Upper lobe of left lung (tissue), 6 donors: ENCODE measurements around the gene CCNQ. TPM values are rescaled to one million over a fixed set of nuclear protein-coding genes. Genes with fewer than 3 reads are reported as not detected.

Experiments used
- ATAC-seq, 2 donors: fragments of 200-7000 bp; cut with Tn5 transposase; one replicate each; pipeline ENCODE4 v1.9.1; 2022; ENCODE audit warnings: mild to moderate bottlenecking in 2 of 2, moderate library complexity in 2 of 2; ENCODE audit not compliant: low FRiP score in 2 of 2
- DNase-seq, 2 donors: peaks; one replicate each; pipeline ENCODE4 v3.0.0-alpha.2; 2019 to 2020
- H3K27ac ChIP-seq, 4 donors: fragments of 200-600 bp; sonication (generic); one replicate each; pipeline ENCODE4 v1.5.1; 2016 to 2019
- H3K27me3 ChIP-seq, 4 donors: fragments of 200-600 bp; sonication (generic); one replicate each; pipeline ENCODE4 v1.5.1; 2017 to 2019
- H3K36me3 ChIP-seq, 4 donors: fragments of 200-600 bp; sonication (generic); one replicate each; pipeline ENCODE4 v1.5.1; 2016 to 2019
- H3K4me1 ChIP-seq, 4 donors: fragments of 200-600 bp; sonication (generic); one replicate each; pipeline ENCODE4 v1.5.1; 2018 to 2019
- H3K4me3 ChIP-seq, 4 donors: fragments of 200-600 bp; sonication (generic); one replicate each; pipeline ENCODE4 v1.5.1; 2017 to 2019; ENCODE audit warnings: mild to moderate bottlenecking in 2 of 4, moderate library complexity in 1 of 4
- H3K9me3 ChIP-seq, 4 donors: fragments of 200-600 bp; sonication (generic); one replicate each; pipeline ENCODE4 v1.5.1; 2018 to 2019
- EP300 ChIP-seq, 4 donors: sonication (generic); formaldehyde crosslinking; IDR thresholded peaks; one replicate each; pipeline ENCODE4 v1.5.1; 2017; ENCODE audit warnings: antibody characterized with exemption in 4 of 4, control low read depth in 2 of 4
- POLR2A ChIP-seq, 4 donors: fragments of 450-650 bp; IDR thresholded peaks; one replicate each; pipeline ENCODE4 v1.5.1; 2016 to 2017; ENCODE audit warnings: antibody characterized with exemption in 4 of 4, mild to moderate bottlenecking in 2 of 4
- POLR2AphosphoS5 ChIP-seq, 2 donors: sonication (generic); formaldehyde crosslinking; IDR thresholded peaks; one replicate each; pipeline ENCODE4 v1.5.1; 2017; ENCODE audit warnings: antibody characterized with exemption in 2 of 2
- WGBS, 2 donors: methylation state at CpG; one replicate each; pipeline ENCODE4 v1.1.5; 2017 to 2018; 5-methylcytosine and 5-hydroxymethylcytosine counted together
- total RNA-seq, 6 donors: library from RNA; depleted of rRNA in 4 of 6; stranded (reverse); fragments of >200 nt in 4 of 6; gene quantifications; one replicate each; pipeline versions ENCODE4 v1.1.0 to v1.2.1, GENCODE V29; 2016 to 2021
- TF ChIP-seq, protein P1 (sequence below), 6 experiments: fragments of 450-650 bp in 4 of 6; fragments of 200-600 bp in 2 of 6; sonication (generic) in 2 of 6; IDR thresholded peaks; one replicate each; pipeline ENCODE4 v1.5.1; 2016 to 2019; ENCODE audit warnings: antibody characterized with exemption in 6 of 6
- donor health status: DM: no; HTN: no; CAD: no; lungs with moderate emphysema.
- donor health status: DM: no; HTN: yes; CAD: no; lungs with severe emphysema.

The CCNQ gene
- total RNA-seq, 6 donors from 2014 or later = 13.4 to 48.2 (median 24.6) TPM

GRCh38 chrX:153557618-153558355 is 41.2 kb downstream of the CCNQ start:
- DNase-seq = peak in 1 of 2 donors; percentile 17
- Histone ChIP-seq H3K27me3 (peaks cover 0 to 3% (median 0%) of the 10 kb centered on the region in 4 donors), H3K36me3 (no peaks in the 10 kb centered on the region), H3K4me1 (no peaks in the 10 kb centered on the region), H3K9me3 (no peaks in the 10 kb centered on the region), H3K27ac (no peak overlapping the region), H3K4me3 (no peak overlapping the region)
- 74 to 89% methylated on average over 5 to 15 of the region's 19 CpGs for WGBS, 2 donors
- TF ChIP-seq, protein P1, sequence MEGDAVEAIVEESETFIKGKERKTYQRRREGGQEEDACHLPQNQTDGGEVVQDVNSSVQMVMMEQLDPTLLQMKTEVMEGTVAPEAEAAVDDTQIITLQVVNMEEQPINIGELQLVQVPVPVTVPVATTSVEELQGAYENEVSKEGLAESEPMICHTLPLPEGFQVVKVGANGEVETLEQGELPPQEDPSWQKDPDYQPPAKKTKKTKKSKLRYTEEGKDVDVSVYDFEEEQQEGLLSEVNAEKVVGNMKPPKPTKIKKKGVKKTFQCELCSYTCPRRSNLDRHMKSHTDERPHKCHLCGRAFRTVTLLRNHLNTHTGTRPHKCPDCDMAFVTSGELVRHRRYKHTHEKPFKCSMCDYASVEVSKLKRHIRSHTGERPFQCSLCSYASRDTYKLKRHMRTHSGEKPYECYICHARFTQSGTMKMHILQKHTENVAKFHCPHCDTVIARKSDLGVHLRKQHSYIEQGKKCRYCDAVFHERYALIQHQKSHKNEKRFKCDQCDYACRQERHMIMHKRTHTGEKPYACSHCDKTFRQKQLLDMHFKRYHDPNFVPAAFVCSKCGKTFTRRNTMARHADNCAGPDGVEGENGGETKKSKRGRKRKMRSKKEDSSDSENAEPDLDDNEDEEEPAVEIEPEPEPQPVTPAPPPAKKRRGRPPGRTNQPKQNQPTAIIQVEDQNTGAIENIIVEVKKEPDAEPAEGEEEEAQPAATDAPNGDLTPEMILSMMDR (IDR thresholded peaks at IDR 0.05) = no peak
- TF ChIP-seq EP300 (IDR thresholded peaks at IDR 0.05) (no peak), POLR2A (IDR thresholded peaks at IDR 0.05) (no peak), POLR2AphosphoS5 (IDR thresholded peaks at IDR 0.05) (no peak)
- ATAC-seq = no peak

- no peaks in the 10 kb centered on the region for H3K9me3 ChIP-seq
- no peaks in the 10 kb centered on the region for H3K4me1 ChIP-seq
- no peak overlapping the region for H3K27ac ChIP-seq
- peaks cover 0 to 3% (median 0%) of the 10 kb centered on the region in 4 donors for H3K27me3 ChIP-seq
- TF ChIP-seq, protein P1 (IDR thresholded peaks at IDR 0.05) = no peak
- no peak for TF ChIP-seq POLR2AphosphoS5 (IDR thresholded peaks at IDR 0.05)
- no peak for TF ChIP-seq EP300 (IDR thresholded peaks at IDR 0.05)
- TF ChIP-seq POLR2A (IDR thresholded peaks at IDR 0.05) = no peak
- ATAC-seq (no peak), DNase-seq (peak in 1 of 2 donors; percentile 27)
- 88 to 93% methylated on average over 2 to 12 of the region's 12 CpGs for WGBS, 2 donors
- H3K4me3 ChIP-seq = no peak overlapping the region
- H3K36me3 ChIP-seq = no peaks in the 10 kb centered on the region
These were observed 42.2 kb downstream of the CCNQ start for GRCh38 chrX:153556767-153557166.

- DNase-seq (peak; percentile 33 to 47), ATAC-seq (peak in 1 of 2 donors; percentile 73)
- no peak for TF ChIP-seq POLR2AphosphoS5 (IDR thresholded peaks at IDR 0.05)
- TF ChIP-seq, protein P1 (IDR thresholded peaks at IDR 0.05) = peak in 5 of 6 experiments; percentile 50 to 66 (median 55)
- Histone ChIP-seq H3K27ac (no peak overlapping the region), H3K36me3 (no peaks in the 10 kb centered on the region), H3K27me3 (peaks cover 0 to 3% (median 0%) of the 10 kb centered on the region in 4 donors), H3K4me3 (no peak overlapping the region), H3K4me1 (no peaks in the 10 kb centered on the region), H3K9me3 (no peaks in the 10 kb centered on the region)
- WGBS, 2 donors = 55% methylated on average over 16 of the region's 17 CpGs; no CpG with 5 or more reads in 1 of the 2 donors
These were observed 44.3 kb downstream of the CCNQ start for GRCh38 chrX:153554519-153555167.

DNA sequence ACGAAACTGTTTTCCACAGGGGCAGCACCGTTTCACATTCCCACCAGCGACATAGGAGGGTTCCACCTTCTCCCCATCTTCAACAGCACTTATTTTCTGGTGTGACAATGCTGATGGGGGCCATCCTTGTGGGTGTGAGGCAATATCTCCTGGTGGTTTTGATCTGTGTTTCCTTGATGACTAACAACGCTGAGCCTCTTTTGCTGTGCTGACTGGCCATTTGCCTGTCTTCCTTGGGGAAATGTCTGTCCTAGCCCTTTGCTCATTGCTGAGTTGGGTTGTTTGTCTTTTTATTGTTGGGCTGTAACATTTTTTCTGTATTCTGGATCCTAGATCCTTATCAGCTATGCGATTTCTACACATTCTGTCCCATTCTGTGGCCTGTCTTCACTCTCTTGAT is 47.8 kb downstream of the CCNQ start:
- no peak for TF ChIP-seq EP300 (IDR thresholded peaks at IDR 0.05)
- H3K4me3 ChIP-seq = no peak overlapping the region
- ATAC-seq (no peak), DNase-seq (no peak)
- H3K27ac ChIP-seq = no peak overlapping the region
- no peaks in the 10 kb centered on the region for H3K36me3 ChIP-seq
- H3K27me3 ChIP-seq = peaks cover 0 to 1% (median 0%) of the 10 kb centered on the region in 4 donors
- H3K4me1 ChIP-seq = no peaks in the 10 kb centered on the region
- H3K9me3 ChIP-seq = no peaks in the 10 kb centered on the region
- WGBS, 2 donors = 69 to 85% methylated on average over 5 of the region's 5 CpGs

DNA sequence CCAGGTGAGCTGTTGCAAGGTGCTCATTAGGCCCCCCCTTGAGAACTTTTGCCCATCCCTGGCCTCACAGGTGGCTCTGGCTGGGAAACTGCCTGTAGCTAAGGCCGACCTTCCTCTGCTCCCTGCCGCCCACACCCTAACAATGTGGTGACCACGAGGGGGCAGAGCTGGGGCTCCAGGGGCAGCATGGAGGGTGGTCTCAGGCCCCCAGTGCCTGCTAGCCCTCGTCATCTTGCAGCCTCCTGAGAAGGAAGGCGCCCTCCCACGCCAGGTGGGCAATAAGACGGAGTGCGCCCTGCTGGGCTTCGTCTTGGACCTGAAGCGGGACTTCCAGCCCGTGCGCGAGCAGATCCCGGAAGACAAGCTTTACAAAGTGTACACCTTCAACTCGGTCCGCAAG is 49.1 kb downstream of the CCNQ start:
- TF ChIP-seq POLR2A (IDR thresholded peaks at IDR 0.05) (no peak), POLR2AphosphoS5 (IDR thresholded peaks at IDR 0.05) (no peak), EP300 (IDR thresholded peaks at IDR 0.05) (no peak)
- TF ChIP-seq, protein P1 (IDR thresholded peaks at IDR 0.05) = no peak
- Histone ChIP-seq H3K36me3 (no peaks in the 10 kb centered on the region), H3K4me1 (no peaks in the 10 kb centered on the region), H3K4me3 (no peak overlapping the region), H3K9me3 (no peaks in the 10 kb centered on the region), H3K27me3 (no peaks in the 10 kb centered on the region), H3K27ac (no peak overlapping the region)
- peak in 1 of 2 donors; percentile 29 for DNase-seq
- ATAC-seq = no peak
- 85% methylated on average over 16 of the region's 16 CpGs; no CpG with 5 or more reads in 1 of the 2 donors for WGBS, 2 donors
